Measurements from ENCODE around the gene CHKB.
"Not testable (repeated sequence)": the region's sequence is repeated elsewhere in the genome, so short reads cannot be mapped to it uniquely, and the experiment has no call there.

The CHKB gene

DNA sequence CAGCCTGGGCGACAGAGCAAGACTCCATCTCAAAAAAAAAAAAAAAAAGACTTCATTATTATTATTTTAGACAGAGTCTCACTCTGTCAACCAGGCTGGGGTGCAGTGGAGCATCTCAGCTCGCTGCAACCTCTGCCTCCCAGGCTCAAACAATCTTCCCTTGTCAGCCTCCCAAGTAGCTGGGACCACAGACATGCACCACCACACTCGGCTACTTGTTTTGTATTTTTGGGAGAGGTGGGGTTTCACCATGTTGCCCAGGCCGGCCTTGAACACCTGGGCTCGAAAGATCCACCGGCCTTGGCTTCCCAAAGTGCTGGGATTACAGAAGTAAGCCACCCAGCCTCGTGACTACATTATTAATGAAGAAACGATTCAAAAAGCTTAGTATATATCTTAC is 47.5 kb downstream of the CHKB start:
- H3K4me3 ChIP-seq (ENCODE audit: control insufficient read depth, low read depth, low read length), result no peak overlapping the region
- TF ChIP-seq, protein P1, sequence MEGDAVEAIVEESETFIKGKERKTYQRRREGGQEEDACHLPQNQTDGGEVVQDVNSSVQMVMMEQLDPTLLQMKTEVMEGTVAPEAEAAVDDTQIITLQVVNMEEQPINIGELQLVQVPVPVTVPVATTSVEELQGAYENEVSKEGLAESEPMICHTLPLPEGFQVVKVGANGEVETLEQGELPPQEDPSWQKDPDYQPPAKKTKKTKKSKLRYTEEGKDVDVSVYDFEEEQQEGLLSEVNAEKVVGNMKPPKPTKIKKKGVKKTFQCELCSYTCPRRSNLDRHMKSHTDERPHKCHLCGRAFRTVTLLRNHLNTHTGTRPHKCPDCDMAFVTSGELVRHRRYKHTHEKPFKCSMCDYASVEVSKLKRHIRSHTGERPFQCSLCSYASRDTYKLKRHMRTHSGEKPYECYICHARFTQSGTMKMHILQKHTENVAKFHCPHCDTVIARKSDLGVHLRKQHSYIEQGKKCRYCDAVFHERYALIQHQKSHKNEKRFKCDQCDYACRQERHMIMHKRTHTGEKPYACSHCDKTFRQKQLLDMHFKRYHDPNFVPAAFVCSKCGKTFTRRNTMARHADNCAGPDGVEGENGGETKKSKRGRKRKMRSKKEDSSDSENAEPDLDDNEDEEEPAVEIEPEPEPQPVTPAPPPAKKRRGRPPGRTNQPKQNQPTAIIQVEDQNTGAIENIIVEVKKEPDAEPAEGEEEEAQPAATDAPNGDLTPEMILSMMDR (IDR thresholded peaks at IDR 0.05; ENCODE audit: control insufficient read depth, insufficient read depth, low read depth, low read length, missing control alignments), result no peak
- no peak for DNase-seq (ENCODE audit: low read depth)

DNA sequence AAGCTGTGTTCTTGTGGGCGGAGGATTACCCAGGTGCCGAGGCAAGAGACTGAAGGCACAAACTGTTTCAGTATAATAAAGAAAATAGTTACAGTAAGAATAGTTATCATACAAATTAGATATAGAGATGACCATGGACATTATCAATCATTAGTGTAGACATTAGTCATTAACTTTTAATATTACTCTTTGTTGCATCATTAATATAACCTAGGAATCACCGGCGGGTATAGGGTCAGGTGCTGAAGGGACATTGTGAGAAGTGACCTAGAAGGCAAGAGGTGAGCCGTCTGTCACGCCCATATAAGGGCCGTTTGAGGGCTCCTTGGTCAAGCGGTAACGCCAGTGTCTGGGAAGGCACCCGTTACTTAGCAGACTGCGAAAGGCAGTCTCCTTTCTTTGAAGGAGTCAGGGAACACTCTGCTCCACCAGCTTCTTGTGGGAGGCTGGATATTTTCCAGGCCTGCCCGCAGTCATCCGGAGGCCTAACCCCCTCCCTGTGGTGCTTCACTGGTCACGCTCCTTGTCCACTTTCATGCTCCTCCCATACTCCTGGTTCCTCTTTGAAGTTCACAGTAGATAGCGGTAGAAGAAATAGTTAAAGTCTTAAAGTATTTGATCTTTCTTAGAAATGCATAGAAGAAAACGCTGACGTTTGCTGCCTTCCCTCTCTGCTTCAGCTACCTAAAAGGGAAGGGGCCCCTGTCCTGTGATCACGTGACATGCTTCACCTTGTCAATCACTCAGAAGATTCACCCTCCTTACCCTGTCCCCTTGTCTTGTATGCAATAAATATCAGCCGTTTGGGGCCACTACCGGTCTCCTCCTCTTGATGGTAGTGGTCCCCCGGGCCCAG is 48.6 kb downstream of the CHKB start:
- not testable (repeated sequence) for DNase-seq (ENCODE audit: low read depth); H3K4me3 ChIP-seq (ENCODE audit: control insufficient read depth, low read depth, low read length)

DNA sequence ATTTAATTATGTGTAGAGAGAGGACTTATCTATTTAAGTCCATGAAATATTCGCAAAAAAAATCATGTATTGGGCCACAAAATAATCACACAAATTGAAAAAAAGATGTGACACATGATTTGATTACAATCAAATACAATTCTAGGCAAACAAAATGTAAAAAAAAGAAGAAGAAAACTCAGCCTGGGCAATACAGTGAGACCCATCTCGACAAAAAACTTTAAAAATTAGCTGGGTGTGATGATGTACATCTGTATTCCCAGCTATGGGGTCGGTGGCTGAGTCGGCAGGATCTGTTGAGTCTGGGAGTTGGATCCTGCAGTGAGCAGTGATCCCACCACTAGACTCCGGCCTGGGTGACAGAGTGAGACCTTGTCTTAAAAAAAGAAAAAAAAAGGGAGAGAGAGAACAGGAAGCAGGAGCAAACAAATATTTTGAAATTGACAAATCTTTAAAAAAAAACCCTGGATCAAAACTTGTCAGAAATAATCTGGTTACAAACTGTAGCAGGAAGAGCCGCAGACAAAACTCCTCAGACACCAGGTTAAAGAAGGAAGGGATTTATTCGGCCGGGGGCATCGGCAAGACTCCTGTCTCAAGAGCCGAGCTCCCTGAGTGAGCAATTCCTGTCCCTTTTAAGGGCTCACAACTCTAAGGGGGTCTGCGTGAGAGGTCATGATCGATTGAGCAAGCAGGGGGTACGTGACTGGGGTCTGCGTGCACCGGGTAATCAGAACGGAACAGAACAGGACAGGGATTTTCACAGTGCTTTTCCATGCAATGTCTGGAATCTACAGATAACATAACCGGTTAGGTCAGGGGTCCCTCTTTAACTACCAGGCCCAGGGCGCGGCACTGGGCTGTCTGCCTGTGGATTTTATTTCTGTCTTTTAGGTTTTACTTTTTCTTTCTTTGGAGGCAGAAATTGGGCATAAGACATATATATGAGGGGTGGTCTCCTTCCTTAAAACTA is 49.5 kb downstream of the CHKB start:
- no peak overlapping the region for H3K4me3 ChIP-seq (ENCODE audit: control insufficient read depth, low read depth, low read length)
- TF ChIP-seq, protein P1 (IDR thresholded peaks at IDR 0.05; ENCODE audit: control insufficient read depth, insufficient read depth, low read depth, low read length, missing control alignments), result no peak
- DNase-seq (ENCODE audit: low read depth), result no peak

DNA sequence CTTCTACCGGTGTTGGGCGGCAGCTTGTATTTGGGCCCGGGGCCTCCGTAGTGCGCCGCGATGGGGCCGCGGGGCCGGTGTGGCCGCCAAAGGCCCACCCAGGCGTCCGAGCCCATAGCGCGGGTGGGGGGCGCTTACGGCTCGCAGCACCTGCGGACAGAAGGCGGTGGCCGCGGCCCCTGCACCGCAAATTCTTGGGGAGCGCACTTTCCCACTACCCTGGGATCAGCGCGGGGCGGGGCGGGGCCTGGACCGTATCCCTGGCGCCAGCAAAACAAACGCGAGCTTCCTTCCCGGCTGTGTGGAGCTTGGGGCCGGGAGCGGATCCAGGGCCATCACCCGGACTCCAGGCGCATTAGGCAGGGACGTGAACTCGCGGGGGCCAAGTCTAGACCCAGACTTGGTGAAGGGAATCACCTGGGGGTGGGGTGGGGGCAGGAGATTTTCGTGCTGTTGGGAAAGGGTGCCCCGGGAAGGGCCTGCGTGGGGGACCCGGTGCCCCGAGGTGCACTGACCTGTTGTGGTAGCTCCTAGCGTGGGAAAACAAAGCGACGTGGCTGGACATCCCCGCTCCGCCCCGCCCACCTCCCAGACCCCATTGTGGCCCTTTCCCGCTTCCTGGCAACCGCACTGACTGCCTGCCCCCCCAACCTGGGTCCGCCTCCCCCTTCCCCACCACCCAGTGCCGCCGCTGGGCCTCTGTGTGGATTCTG is 50.5 kb downstream of the CHKB start:
- DNase-seq (ENCODE audit: low read depth), result no peak
- TF ChIP-seq, protein P1 (IDR thresholded peaks at IDR 0.05; ENCODE audit: control insufficient read depth, insufficient read depth, low read depth, low read length, missing control alignments), result no peak
- H3K4me3 ChIP-seq (ENCODE audit: control insufficient read depth, low read depth, low read length), result peak overlapping the region; percentile 52

DNA sequence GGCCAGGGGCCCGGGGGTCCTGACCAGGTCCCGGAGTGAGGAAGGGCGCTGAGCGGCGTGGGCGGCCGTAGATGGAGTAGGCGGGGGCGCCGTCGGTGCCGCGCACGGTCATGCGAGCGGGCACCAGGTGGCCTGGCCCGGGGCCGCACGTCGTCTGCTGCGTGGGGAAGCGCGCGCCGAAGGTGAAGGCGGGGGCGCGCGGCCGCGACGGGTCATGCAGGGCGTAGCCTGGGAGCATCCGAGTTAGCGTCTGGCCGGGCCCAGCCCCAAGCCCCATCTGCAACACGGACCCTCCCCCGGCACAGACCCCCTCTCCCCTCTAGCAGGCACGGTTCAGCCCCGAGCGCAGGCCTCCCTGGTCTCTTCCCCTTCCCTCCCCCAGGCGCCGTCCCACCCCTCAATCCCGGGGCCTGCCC is 51.1 kb downstream of the CHKB start:
- H3K4me3 ChIP-seq (ENCODE audit: control insufficient read depth, low read depth, low read length), result peak overlapping the region; percentile 52
- DNase-seq (ENCODE audit: low read depth), result no peak
- TF ChIP-seq, protein P1 (IDR thresholded peaks at IDR 0.05; ENCODE audit: control insufficient read depth, insufficient read depth, low read depth, low read length, missing control alignments), result no peak

DNA sequence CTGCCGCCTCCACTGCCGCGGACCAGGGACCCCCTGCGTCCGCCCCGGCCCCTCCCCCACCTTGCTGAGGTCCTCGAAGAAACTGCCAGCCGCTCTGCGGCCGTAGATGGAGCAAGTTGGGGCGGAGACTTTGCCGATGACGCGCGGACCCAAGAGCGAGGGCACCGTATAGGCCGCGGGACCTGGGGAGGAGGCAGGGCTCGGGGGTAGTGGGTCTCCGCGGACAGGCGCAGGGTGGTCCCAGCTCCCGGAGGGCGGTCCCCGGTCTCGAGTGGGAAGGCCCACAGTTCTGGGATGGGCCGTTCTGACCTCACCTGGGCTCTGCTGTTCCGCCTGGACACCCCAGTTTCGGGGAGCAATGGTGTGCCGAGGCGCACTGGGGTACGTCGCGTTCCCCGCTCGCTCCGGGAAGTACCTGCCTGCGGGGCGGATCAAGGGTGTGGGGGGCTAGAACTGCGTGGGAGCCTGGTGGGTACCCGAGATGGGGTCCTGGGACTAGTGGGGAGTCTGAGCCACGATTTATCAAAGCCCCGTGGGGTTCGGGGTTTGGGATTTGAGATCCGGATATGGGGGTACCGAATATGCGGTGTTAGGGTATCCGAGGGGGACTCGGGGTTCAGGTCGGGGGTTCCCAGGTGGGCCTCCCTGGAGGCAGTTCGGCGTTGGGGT is 51.6 kb downstream of the CHKB start:
- peak overlapping the region; percentile 52 for H3K4me3 ChIP-seq (ENCODE audit: control insufficient read depth, low read depth, low read length)
- TF ChIP-seq, protein P1 (IDR thresholded peaks at IDR 0.05; ENCODE audit: control insufficient read depth, insufficient read depth, low read depth, low read length, missing control alignments), result no peak
- peak; percentile 35 for DNase-seq (ENCODE audit: low read depth)

Data from AG09309 (cell line).